Ishikawa (cell line): Measurements from ENCODE around the gene CCDC187.

Experiments
- CEBPB ChIP-seq: IDR thresholded peaks from 2 replicates; pipeline ENCODE4 v1.6.1; 2012
- CREB1 ChIP-seq: IDR thresholded peaks from 2 replicates; pipeline ENCODE4 v1.6.1; 2012; ENCODE audit warnings: low read depth
- EP300 ChIP-seq: IDR thresholded peaks from 2 replicates; pipeline ENCODE4 v1.6.1; 2012; ENCODE audit warnings: borderline replicate concordance
- FOXM1 ChIP-seq: IDR thresholded peaks from 2 replicates; pipeline ENCODE4 v1.6.1; 2012; ENCODE audit warnings: low read depth, borderline replicate concordance
- NFIC ChIP-seq: IDR thresholded peaks from 2 replicates; pipeline ENCODE4 v1.6.1; 2012
- RAD21 ChIP-seq: IDR thresholded peaks from 2 replicates; pipeline ENCODE4 v1.6.1; 2012; ENCODE audit warnings: low read depth
- TCF12 ChIP-seq: IDR thresholded peaks from 2 replicates; pipeline ENCODE4 v1.6.1; 2012; ENCODE audit warnings: low read depth
- TEAD4 ChIP-seq: IDR thresholded peaks from 2 replicates; pipeline ENCODE4 v1.6.1; 2012
- TF ChIP-seq, protein P1 (sequence below): IDR thresholded peaks from 2 replicates; pipeline ENCODE4 v1.6.1; 2012
- TF ChIP-seq, protein P2 (sequence below): IDR thresholded peaks from 2 replicates; pipeline ENCODE4 v1.6.1; 2012
- TF ChIP-seq, protein P3 (sequence below): IDR thresholded peaks from 2 replicates; pipeline ENCODE4 v1.6.1; 2012; ENCODE audit warnings: low read depth, mild to moderate bottlenecking

DNA sequence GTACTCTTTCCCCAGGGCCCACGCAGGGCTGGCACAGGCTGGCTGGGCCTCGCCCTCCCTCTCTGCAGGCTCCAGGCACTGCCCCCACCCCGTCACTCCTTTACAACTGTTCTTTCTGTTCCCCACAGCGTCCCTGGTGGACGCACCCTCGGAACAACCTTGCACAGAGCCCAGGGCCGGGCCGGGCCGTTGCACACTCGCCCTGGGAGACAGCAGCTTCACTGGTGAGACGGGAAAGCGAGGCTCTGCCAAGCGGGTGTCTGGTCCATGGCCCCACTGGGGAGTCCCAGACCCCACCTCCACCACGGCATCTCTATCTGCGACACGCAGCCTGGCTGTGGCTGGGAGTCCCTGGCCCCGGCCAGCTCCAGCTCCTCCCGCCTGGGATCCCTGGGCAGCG lies 39.9 kb downstream of the CCDC187 start:
- TF ChIP-seq, protein P1, sequence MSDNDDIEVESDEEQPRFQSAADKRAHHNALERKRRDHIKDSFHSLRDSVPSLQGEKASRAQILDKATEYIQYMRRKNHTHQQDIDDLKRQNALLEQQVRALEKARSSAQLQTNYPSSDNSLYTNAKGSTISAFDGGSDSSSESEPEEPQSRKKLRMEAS = no peak
- no peak for TF ChIP-seq EP300
- TF ChIP-seq, protein P2, sequence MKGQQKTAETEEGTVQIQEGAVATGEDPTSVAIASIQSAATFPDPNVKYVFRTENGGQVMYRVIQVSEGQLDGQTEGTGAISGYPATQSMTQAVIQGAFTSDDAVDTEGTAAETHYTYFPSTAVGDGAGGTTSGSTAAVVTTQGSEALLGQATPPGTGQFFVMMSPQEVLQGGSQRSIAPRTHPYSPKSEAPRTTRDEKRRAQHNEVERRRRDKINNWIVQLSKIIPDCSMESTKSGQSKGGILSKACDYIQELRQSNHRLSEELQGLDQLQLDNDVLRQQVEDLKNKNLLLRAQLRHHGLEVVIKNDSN = no peak
- TF ChIP-seq NFIC = no peak
- TF ChIP-seq CEBPB = no peak
- no peak for TF ChIP-seq CREB1
- no peak for TF ChIP-seq FOXM1
- TF ChIP-seq, protein P3, sequence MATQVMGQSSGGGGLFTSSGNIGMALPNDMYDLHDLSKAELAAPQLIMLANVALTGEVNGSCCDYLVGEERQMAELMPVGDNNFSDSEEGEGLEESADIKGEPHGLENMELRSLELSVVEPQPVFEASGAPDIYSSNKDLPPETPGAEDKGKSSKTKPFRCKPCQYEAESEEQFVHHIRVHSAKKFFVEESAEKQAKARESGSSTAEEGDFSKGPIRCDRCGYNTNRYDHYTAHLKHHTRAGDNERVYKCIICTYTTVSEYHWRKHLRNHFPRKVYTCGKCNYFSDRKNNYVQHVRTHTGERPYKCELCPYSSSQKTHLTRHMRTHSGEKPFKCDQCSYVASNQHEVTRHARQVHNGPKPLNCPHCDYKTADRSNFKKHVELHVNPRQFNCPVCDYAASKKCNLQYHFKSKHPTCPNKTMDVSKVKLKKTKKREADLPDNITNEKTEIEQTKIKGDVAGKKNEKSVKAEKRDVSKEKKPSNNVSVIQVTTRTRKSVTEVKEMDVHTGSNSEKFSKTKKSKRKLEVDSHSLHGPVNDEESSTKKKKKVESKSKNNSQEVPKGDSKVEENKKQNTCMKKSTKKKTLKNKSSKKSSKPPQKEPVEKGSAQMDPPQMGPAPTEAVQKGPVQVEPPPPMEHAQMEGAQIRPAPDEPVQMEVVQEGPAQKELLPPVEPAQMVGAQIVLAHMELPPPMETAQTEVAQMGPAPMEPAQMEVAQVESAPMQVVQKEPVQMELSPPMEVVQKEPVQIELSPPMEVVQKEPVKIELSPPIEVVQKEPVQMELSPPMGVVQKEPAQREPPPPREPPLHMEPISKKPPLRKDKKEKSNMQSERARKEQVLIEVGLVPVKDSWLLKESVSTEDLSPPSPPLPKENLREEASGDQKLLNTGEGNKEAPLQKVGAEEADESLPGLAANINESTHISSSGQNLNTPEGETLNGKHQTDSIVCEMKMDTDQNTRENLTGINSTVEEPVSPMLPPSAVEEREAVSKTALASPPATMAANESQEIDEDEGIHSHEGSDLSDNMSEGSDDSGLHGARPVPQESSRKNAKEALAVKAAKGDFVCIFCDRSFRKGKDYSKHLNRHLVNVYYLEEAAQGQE = no peak
- TF ChIP-seq TCF12 = no peak
- TF ChIP-seq RAD21 = no peak
- no peak for TF ChIP-seq TEAD4
